Measurements from ENCODE around the gene TUSC7. TPM values are rescaled to one million over a fixed set of nuclear protein-coding genes. Genes with fewer than 3 reads are reported as not detected.

Gene TUSC7
- not detected for total RNA-seq
- 0 reads per million in 2 donors for total RNA-seq

- Mint-ChIP-seq H3K4me1 (no peaks in the 10 kb centered on the region), H3K36me3 (ENCODE audit: low read depth) (no peaks in the 10 kb centered on the region), H3K27me3 (no peaks in the 10 kb centered on the region), H3K27ac (no peak within 1 kb of the TSS), H3K4me3 (no peak within 1 kb of the TSS)
- no peak for DNase-seq
- no peak for ATAC-seq
- H3K9me3 ChIP-seq (ENCODE audit: control insufficient read depth, low read length, poor library complexity, severe bottlenecking) = no peaks in the 10 kb centered on the region
These were observed at the start of gene TUSC7 for GRCh38 chr3:116709479-116709878. Gene TUSC7 (plus strand): TSS chr3:116709779.

DNA sequence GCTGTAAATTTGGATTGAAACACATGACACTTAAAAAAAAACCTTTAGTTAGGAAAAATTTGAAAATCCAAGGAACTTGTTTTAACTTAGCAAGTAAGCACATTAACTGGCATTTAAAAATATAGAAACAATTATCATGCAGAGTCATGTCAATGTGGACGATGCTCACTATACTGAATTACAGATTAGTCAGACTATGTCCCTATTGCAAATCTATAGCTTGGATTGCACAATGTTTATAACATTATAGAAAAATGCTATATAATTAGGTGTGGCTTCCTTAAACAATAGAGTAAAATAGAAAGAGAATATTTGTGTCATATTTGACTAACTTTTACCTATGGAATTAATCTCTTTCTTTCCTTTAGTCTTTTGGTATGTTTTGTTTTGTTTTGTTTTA is 48.4 kb upstream of the TUSC7 start:
- ATAC-seq (no peak), DNase-seq (no peak)
- no peak overlapping the region for H3K27ac Mint-ChIP-seq
- no peaks in the 10 kb centered on the region for H3K9me3 ChIP-seq (ENCODE audit: control insufficient read depth, low read length, poor library complexity, severe bottlenecking)
- no peak overlapping the region for H3K4me3 Mint-ChIP-seq
- H3K27me3 Mint-ChIP-seq = no peaks in the 10 kb centered on the region
- H3K36me3 Mint-ChIP-seq (ENCODE audit: low read depth) = no peaks in the 10 kb centered on the region
- H3K4me1 Mint-ChIP-seq = no peaks in the 10 kb centered on the region

DNA sequence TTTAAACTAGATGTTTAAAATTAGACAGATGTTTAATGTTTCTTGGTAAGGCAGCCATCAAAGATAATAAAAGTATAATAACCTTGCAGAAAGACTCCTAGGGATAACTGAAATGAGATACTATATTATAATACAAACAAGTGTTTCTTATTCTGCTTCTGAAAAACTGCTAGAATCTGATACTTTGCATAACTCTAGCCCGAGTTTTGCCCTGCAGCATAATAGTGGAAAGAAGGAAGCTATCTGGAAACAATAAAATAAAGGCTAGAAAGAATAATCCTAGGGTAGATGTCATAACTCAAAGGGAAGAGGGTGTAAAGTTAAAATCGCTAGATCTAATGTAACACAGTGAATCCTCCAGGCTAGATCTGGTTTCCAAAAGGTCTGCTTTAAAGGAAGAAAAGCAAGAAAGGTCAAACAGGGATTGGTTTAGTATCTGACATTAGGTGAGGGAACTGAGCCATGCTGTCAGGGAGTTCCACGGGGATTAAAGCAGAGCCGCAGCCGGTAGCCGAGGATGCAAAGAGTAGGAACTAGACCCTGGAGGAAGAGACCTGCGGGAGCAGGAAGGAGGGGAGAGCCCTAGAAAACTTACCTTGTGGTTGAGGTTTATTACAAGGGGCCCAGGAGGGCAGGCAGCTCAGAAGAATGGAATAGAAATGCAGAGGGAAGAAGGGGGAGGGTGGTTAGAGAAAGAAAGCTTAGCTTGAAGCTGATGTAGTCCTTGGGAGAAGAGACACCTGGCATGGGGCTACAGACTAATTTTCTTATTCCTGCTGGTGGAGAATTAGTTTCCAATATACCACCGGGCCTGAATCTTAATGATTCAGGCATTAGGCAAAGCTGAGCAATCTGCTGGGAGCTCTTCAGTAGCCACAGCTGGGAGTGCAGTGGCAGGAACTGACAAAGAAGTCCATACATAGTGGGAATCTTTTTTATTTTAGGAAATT is 46.1 kb upstream of the TUSC7 start:
- Mint-ChIP-seq H3K4me3 (no peak overlapping the region), H3K27ac (no peak overlapping the region), H3K4me1 (no peaks in the 10 kb centered on the region), H3K27me3 (no peaks in the 10 kb centered on the region), H3K36me3 (ENCODE audit: low read depth) (no peaks in the 10 kb centered on the region)
- no peak for ATAC-seq
- H3K9me3 ChIP-seq (ENCODE audit: control insufficient read depth, low read length, poor library complexity, severe bottlenecking) = no peaks in the 10 kb centered on the region
- DNase-seq = no peak

DNA sequence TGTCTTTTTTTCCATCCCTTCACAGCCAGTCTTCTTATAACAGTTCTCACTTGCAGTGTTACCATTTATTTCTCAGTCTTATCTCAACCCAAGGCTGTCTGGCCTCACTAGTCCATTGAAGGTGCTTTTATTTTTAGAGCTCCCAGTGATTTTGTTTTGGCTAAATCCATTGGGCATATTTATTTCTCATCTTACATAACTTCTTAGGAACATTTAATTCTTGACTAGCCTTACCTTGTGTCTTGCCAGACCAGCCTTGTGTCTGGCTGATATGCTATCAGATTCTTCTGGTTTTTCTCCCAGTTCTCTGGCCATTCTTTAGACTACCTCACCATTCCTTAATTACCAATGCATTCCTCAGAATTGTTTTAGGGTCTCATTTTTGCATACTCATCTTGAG is 42.3 kb upstream of the TUSC7 start:
- Mint-ChIP-seq H3K36me3 (ENCODE audit: low read depth) (no peaks in the 10 kb centered on the region), H3K27me3 (no peaks in the 10 kb centered on the region), H3K4me1 (no peaks in the 10 kb centered on the region), H3K27ac (no peak overlapping the region), H3K4me3 (no peak overlapping the region)
- no peaks in the 10 kb centered on the region for H3K9me3 ChIP-seq (ENCODE audit: control insufficient read depth, low read length, poor library complexity, severe bottlenecking)
- DNase-seq (no peak), ATAC-seq (no peak)

- no peaks in the 10 kb centered on the region for H3K36me3 Mint-ChIP-seq (ENCODE audit: low read depth)
- no peaks in the 10 kb centered on the region for H3K4me1 Mint-ChIP-seq
- H3K4me3 Mint-ChIP-seq = no peak overlapping the region
- H3K27me3 Mint-ChIP-seq = no peaks in the 10 kb centered on the region
- ATAC-seq (no peak), DNase-seq (no peak)
- H3K9me3 ChIP-seq (ENCODE audit: control insufficient read depth, low read length, poor library complexity, severe bottlenecking) = no peaks in the 10 kb centered on the region
- H3K27ac Mint-ChIP-seq = no peak overlapping the region
These were observed 41.8 kb upstream of the TUSC7 start for GRCh38 chr3:116667791-116668190.

GRCh38 chr3:116669576-116669975 is 40.0 kb upstream of the TUSC7 start:
- no peak overlapping the region for H3K4me3 Mint-ChIP-seq
- no peaks in the 10 kb centered on the region for H3K9me3 ChIP-seq (ENCODE audit: control insufficient read depth, low read length, poor library complexity, severe bottlenecking)
- no peak overlapping the region for H3K27ac Mint-ChIP-seq
- H3K27me3 Mint-ChIP-seq = no peaks in the 10 kb centered on the region
- no peaks in the 10 kb centered on the region for H3K36me3 Mint-ChIP-seq (ENCODE audit: low read depth)
- ATAC-seq (no peak), DNase-seq (no peak)
- H3K4me1 Mint-ChIP-seq = no peaks in the 10 kb centered on the region

- Mint-ChIP-seq H3K4me1 (no peaks in the 10 kb centered on the region), H3K4me3 (no peak overlapping the region), H3K27ac (no peak overlapping the region), H3K36me3 (ENCODE audit: low read depth) (no peaks in the 10 kb centered on the region), H3K27me3 (no peaks in the 10 kb centered on the region)
- ATAC-seq (no peak), DNase-seq (no peak)
- H3K9me3 ChIP-seq (ENCODE audit: control insufficient read depth, low read length, poor library complexity, severe bottlenecking) = no peaks in the 10 kb centered on the region
These were observed 38.4 kb upstream of the TUSC7 start for GRCh38 chr3:116671151-116671550.

DNA sequence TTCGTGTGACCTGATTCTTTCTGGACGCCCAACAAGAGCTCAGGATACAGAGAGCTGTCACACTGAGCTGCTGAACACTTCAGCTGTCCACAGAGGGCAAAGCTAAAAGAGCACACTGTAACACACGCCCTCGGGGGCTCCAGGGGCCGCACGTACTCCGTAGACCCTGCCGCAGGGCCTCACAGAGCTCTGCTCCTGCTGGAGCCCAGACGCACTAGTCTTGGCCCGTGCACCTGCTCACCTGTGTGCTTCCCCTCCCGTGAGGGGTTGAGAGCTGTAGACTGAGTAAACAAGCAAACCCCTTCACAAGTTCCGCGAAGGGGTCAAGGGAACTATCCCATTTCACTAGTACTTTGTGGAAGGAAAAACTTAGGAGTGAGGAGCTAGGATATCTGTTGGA is 30.7 kb upstream of the TUSC7 start:
- DNase-seq (no peak), ATAC-seq (no peak)
- H3K9me3 ChIP-seq (ENCODE audit: control insufficient read depth, low read length, poor library complexity, severe bottlenecking) = no peaks in the 10 kb centered on the region
- Mint-ChIP-seq H3K4me3 (no peak overlapping the region), H3K27ac (no peak overlapping the region), H3K4me1 (no peaks in the 10 kb centered on the region), H3K27me3 (no peaks in the 10 kb centered on the region), H3K36me3 (ENCODE audit: low read depth) (no peaks in the 10 kb centered on the region)

GRCh38 chr3:116691041-116691440 is 18.5 kb upstream of the TUSC7 start:
- Mint-ChIP-seq H3K36me3 (ENCODE audit: low read depth) (no peaks in the 10 kb centered on the region), H3K27ac (no peak overlapping the region)
- ATAC-seq = no peak

GRCh38 chr3:116701070-116701469 is 8.5 kb upstream of the TUSC7 start:
- no peak for ATAC-seq
- H3K4me1 Mint-ChIP-seq = no peaks in the 10 kb centered on the region

More at GRCh38 chr3:116691041-116691440, 18.5 kb upstream of the TUSC7 start:
- Mint-ChIP-seq H3K4me1 (no peaks in the 10 kb centered on the region), H3K27me3 (no peaks in the 10 kb centered on the region), H3K4me3 (no peak overlapping the region)
- DNase-seq = no peak
- no peaks in the 10 kb centered on the region for H3K9me3 ChIP-seq (ENCODE audit: control insufficient read depth, low read length, poor library complexity, severe bottlenecking)

DNA sequence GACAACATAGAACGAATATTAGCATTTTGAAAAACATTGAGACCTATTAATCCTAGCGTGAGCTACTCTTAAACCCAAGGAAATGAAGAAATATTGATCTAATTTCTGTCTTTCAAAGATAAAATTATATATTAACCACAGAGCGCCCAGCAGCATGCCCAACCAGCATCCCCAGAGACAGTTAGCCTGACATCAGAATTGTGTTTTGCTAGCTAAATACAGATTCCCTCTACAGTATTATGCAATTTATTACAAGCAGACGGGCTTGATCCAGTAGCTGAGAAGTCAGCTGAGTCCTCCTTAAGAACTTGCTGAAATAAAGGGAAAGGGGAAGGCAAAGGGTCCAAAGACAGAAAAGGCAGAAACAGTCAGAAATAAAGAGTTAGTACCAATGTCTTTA is 7.2 kb upstream of the TUSC7 start:
- ATAC-seq = no peak
- no peaks in the 10 kb centered on the region for H3K9me3 ChIP-seq (ENCODE audit: control insufficient read depth, low read length, poor library complexity, severe bottlenecking)
- Mint-ChIP-seq H3K4me1 (no peaks in the 10 kb centered on the region), H3K27me3 (no peaks in the 10 kb centered on the region), H3K36me3 (ENCODE audit: low read depth) (no peaks in the 10 kb centered on the region), H3K4me3 (no peak overlapping the region), H3K27ac (no peak overlapping the region)
- DNase-seq = no peak

More at GRCh38 chr3:116701070-116701469, 8.5 kb upstream of the TUSC7 start:
- Mint-ChIP-seq H3K36me3 (ENCODE audit: low read depth) (no peaks in the 10 kb centered on the region), H3K27ac (no peak overlapping the region), H3K4me3 (no peak overlapping the region), H3K27me3 (no peaks in the 10 kb centered on the region)
- no peaks in the 10 kb centered on the region for H3K9me3 ChIP-seq (ENCODE audit: control insufficient read depth, low read length, poor library complexity, severe bottlenecking)
- no peak for DNase-seq

DNA sequence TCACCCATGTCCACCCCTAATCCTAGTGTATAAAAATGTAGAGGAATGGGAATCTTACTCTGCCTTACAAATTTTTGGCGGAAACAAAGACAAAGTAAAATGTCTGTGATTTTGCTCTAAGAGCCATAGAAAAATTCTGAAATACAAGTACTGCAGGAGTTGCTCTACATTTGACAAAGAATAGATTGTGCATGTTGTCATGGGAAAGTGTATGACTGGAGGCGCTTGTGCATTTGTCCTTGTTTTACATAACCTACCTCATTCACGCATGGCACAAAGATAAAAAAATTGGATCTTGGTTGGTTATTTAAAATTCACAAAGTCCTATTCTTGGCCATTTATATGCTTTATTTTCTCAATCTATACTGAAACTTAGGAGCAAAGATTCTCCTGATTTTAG is 2.0 kb upstream of the TUSC7 start:
- Mint-ChIP-seq H3K4me3 (no peak overlapping the region), H3K27me3 (no peaks in the 10 kb centered on the region), H3K36me3 (ENCODE audit: low read depth) (no peaks in the 10 kb centered on the region), H3K27ac (no peak overlapping the region), H3K4me1 (no peaks in the 10 kb centered on the region)
- ATAC-seq (no peak), DNase-seq (no peak)
- H3K9me3 ChIP-seq (ENCODE audit: control insufficient read depth, low read length, poor library complexity, severe bottlenecking) = no peaks in the 10 kb centered on the region

- Mint-ChIP-seq H3K4me3 (no peak overlapping the region), H3K27ac (no peak overlapping the region), H3K27me3 (no peaks in the 10 kb centered on the region), H3K4me1 (no peaks in the 10 kb centered on the region), H3K36me3 (ENCODE audit: low read depth) (no peaks in the 10 kb centered on the region)
- DNase-seq (no peak), ATAC-seq (no peak)
- no peaks in the 10 kb centered on the region for H3K9me3 ChIP-seq (ENCODE audit: control insufficient read depth, low read length, poor library complexity, severe bottlenecking)
These were observed 6.9 kb downstream of the TUSC7 start for GRCh38 chr3:116716490-116716889.

DNA sequence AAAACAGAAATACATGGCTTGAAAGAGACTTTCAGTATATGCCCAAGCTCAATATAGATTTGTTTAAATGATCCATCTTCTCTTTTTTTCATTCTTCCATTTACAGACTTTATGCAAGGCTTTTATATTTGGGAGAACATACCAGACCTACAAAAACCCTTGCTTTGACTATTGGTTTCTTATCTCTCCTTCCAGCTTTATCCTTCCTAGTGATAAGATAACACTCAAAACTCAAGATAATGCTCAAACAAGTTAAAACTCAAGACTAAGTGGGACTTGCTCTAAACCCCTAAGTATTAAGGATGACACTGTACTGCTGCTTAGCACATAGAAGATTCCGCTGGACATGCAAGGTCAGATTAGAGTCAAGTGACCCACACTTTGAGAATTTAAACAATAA is 8.0 kb downstream of the TUSC7 start:
- H3K36me3 Mint-ChIP-seq (ENCODE audit: low read depth) = no peaks in the 10 kb centered on the region
- H3K4me3 Mint-ChIP-seq = no peak overlapping the region

More for the DNA sequence above, 8.0 kb downstream of the TUSC7 start:
- Mint-ChIP-seq H3K4me1 (no peaks in the 10 kb centered on the region), H3K27ac (no peak overlapping the region), H3K27me3 (no peaks in the 10 kb centered on the region)
- no peak for ATAC-seq
- no peak for DNase-seq
- no peaks in the 10 kb centered on the region for H3K9me3 ChIP-seq (ENCODE audit: control insufficient read depth, low read length, poor library complexity, severe bottlenecking)

Measured in T-helper 17 cell (primary cell).